Neural progenitor cell (in vitro differentiated cells): ENCODE data around the gene MAD2L2.

ENCODE experiments used
- CTCF ChIP-seq: fragments of 200-600 bp; sonication (generic); IDR thresholded peaks from 2 replicates; pipeline ENCODE4 v1.5.1; 2017; ENCODE audit warnings: antibody characterized with exemption, mild to moderate bottlenecking
- EZH2 ChIP-seq: fragments of 200-600 bp; sonication (generic); IDR thresholded peaks from 2 replicates; pipeline ENCODE4 v1.6.1; 2017; ENCODE audit warnings: antibody characterized with exemption, mild to moderate bottlenecking, moderate library complexity

- no peak for TF ChIP-seq CTCF
- TF ChIP-seq EZH2 = no peak
Measured at GRCh38 chr1:11653861-11654136, 27.1 kb downstream of the MAD2L2 start.
